Stimulated activated naive CD4-positive, alpha-beta T cell (primary cell): Measurements from ENCODE around the gene BUD13.

Source experiments
- DNase-seq, 6 experiments: peaks; one replicate each; lab custom pipeline; 2025; lab: John Stamatoyannopoulos, UW

BUD13 gene

GRCh38 chr11:116716621-116717020 lies 56.2 kb downstream of the BUD13 start:
- no peak for DNase-seq

- DNase-seq, result no peak
Observed at GRCh38 chr11:116715383-116715782, 57.4 kb downstream of the BUD13 start.

GRCh38 chr11:116714902-116715301 lies 57.9 kb downstream of the BUD13 start:
- DNase-seq, result no peak

GRCh38 chr11:116712428-116712827 lies 60.4 kb downstream of the BUD13 start:
- DNase-seq, result no peak

- DNase-seq, result no peak
Observed at GRCh38 chr11:116710762-116711161, 62.0 kb downstream of the BUD13 start.

GRCh38 chr11:116710001-116710674 lies 62.6 kb downstream of the BUD13 start:
- DNase-seq, result no peak

- no peak for DNase-seq
Observed at GRCh38 chr11:116707746-116708145, 65.0 kb downstream of the BUD13 start.

- no peak for DNase-seq
Observed at GRCh38 chr11:116707161-116707629, 65.6 kb downstream of the BUD13 start.

GRCh38 chr11:116703421-116703820 lies 69.4 kb downstream of the BUD13 start:
- DNase-seq, result no peak

GRCh38 chr11:116702772-116703385 lies 69.9 kb downstream of the BUD13 start:
- DNase-seq, result no peak

GRCh38 chr11:116701876-116702275 lies 70.9 kb downstream of the BUD13 start:
- no peak for DNase-seq

GRCh38 chr11:116701297-116701801 lies 71.4 kb downstream of the BUD13 start:
- no peak for DNase-seq

GRCh38 chr11:116700586-116701220 lies 72.1 kb downstream of the BUD13 start:
- no peak for DNase-seq
